K562 (cell line): ENCODE measurements around the gene BBX. TPM values are rescaled to one million over a fixed set of nuclear protein-coding genes. Genes with fewer than 3 reads are reported as not detected.
A peak's percentile ranks its signal among the peaks of the same experiment; 100 is the strongest.

ENCODE experiments used
- ATAC-seq: fragments of 200-7000 bp; cut with Tn5 transposase; 3 replicates; pipeline ENCODE4 v1.9.1; 2020; ENCODE audit warnings: moderate library complexity
- BruUV-seq: library from RNA; stranded (reverse); fragments of 400-500 nt; replicated peaks from 2 replicates; lab custom pipeline; 2021; lab: Mats Ljungman, UMichigan
- CTCF ChIA-PET: fragments of 300-600 bp; formaldehyde crosslinking; extraction: SDS; loops from one replicate; lab custom pipeline; 2021; ENCODE audit warnings: low intra/inter-chr PET ratio; lab: Yijun Ruan, JAX
- POLR2A ChIA-PET: fragments of 300-600, 350-650 bp; sonication (Branson Sonifier 250); formaldehyde crosslinking; extraction: SDS; loops from one replicate; lab custom pipeline; 2021; ENCODE audit warnings: antibody characterized with exemption, inconsistent platforms; lab: Yijun Ruan, JAX
- DNase-seq, 4 experiments: peaks; one replicate each; pipeline versions ENCODE4 v3.0.0 to v3.0.0-alpha.2; 2011 to 2018; ENCODE audit warnings: low spot score in 3 of 4, mixed read lengths in 3 of 4; ENCODE audit errors: extremely low read depth in 1 of 4
- FAIRE-seq: peaks from 2 replicates; lab custom pipeline; 2011; peaks lifted over from hg19 to GRCh38; lab: Jason Lieb, UNC
- H2AFZ ChIP-seq: 2 replicates; pipeline ENCODE4 v1.6.0; 2011; ENCODE audit warnings: low read depth, low read length, control low read depth, inconsistent platforms
- H3K27ac ChIP-seq: fragments of 200-600 bp; 3 replicates; pipeline ENCODE4 v1.8.0; 2011; ENCODE audit warnings: low read depth, mild to moderate bottlenecking, control low read depth, inconsistent platforms, low read length, moderate library complexity, mixed read lengths; ENCODE audit errors: extremely low read depth
- H3K27me3 ChIP-seq, 2 experiments: fragments of 300-600 bp in 1 of 2; 2 replicates in 1 of 2; 3 replicates in 1 of 2; pipeline versions ENCODE4 v1.6.0 to v1.8.0; 2011; ENCODE audit warnings: inconsistent platforms in 2 of 2, low read length in 2 of 2, mild to moderate bottlenecking in 1 of 2, mixed read lengths in 1 of 2, moderate library complexity in 1 of 2; ENCODE audit not compliant: control insufficient read depth in 2 of 2, insufficient read depth in 2 of 2
- H3K36me3 ChIP-seq: fragments of 300-600 bp; 3 replicates; pipeline ENCODE4 v1.8.0; 2011; ENCODE audit warnings: mild to moderate bottlenecking, low read length, inconsistent platforms; ENCODE audit not compliant: control insufficient read depth, insufficient read depth
- H3K4me1 ChIP-seq, 2 experiments: fragments of 200-600 bp in 1 of 2; replicated peaks in 1 of 2; 2 replicates in 1 of 2; 3 replicates in 1 of 2; pipeline versions ENCODE4 v1.5.1 to v1.8.0; 2011; ENCODE audit warnings: inconsistent platforms in 2 of 2, low read length in 2 of 2, mild to moderate bottlenecking in 1 of 2, mixed read lengths in 1 of 2, moderate library complexity in 1 of 2; ENCODE audit not compliant: control insufficient read depth in 2 of 2, insufficient read depth in 2 of 2
- H3K4me2 ChIP-seq: 2 replicates; pipeline ENCODE4 v1.6.1; 2011; ENCODE audit warnings: low read length, control low read depth, inconsistent platforms, mixed read lengths; ENCODE audit not compliant: insufficient read depth
- H3K4me3 ChIP-seq: fragments of 200-600 bp; sonication (generic), shearing (Covaris generic); 2 replicates; pipeline ENCODE4 v1.5.1; 2016; ENCODE audit warnings: control low read depth, inconsistent platforms
- H3K79me2 ChIP-seq: fragments of 200-600 bp; 3 replicates; pipeline ENCODE4 v1.8.0; 2011; ENCODE audit warnings: low read length, inconsistent platforms; ENCODE audit not compliant: control insufficient read depth, insufficient read depth
- H3K9ac ChIP-seq, 2 experiments: 2 replicates each; pipeline versions ENCODE4 v1.6.0 to v1.6.1; 2011; ENCODE audit warnings: low read depth in 2 of 2, low read length in 2 of 2, control low read depth in 1 of 2, inconsistent platforms in 1 of 2, mild to moderate bottlenecking in 1 of 2, mixed read lengths in 1 of 2; ENCODE audit not compliant: insufficient read depth in 1 of 2
- H3K9me1 ChIP-seq: one replicate; pipeline ENCODE4 v1.6.0; 2011; ENCODE audit warnings: inconsistent platforms, mild to moderate bottlenecking, low read length, moderate library complexity; ENCODE audit not compliant: control insufficient read depth, insufficient read depth
- H3K9me3 ChIP-seq: replicated peaks from 2 replicates; pipeline ENCODE4 v1.5.1; 2011; ENCODE audit warnings: low read depth, low read length, inconsistent platforms; ENCODE audit not compliant: control insufficient read depth, insufficient read depth
- H4K20me1 ChIP-seq: replicated peaks from 2 replicates; pipeline ENCODE4 v1.6.1; 2011; ENCODE audit warnings: low read length, inconsistent platforms, mixed read lengths; ENCODE audit not compliant: control insufficient read depth, insufficient read depth
- BMI1 ChIP-seq: fragments of 150-350 bp; IDR thresholded peaks from 2 replicates; pipeline ENCODE4 v1.6.1; 2014; ENCODE audit warnings: low read length
- C11orf30 ChIP-seq: fragments of 450-650 bp; IDR thresholded peaks from 2 replicates; pipeline ENCODE4 v1.6.1; 2016; ENCODE audit warnings: low read depth, mild to moderate bottlenecking
- KDM4B ChIP-seq, 2 experiments: fragments of 450-650 bp in 1 of 2; sonication (generic) in 1 of 2; IDR thresholded peaks; 2 replicates each; pipeline ENCODE4 v1.6.1; 2016 to 2017; ENCODE audit warnings: borderline replicate concordance in 2 of 2, antibody characterized with exemption in 1 of 2, low read depth in 1 of 2, mild to moderate bottlenecking in 1 of 2
- LEF1 ChIP-seq: fragments of 450-650 bp; IDR thresholded peaks from 2 replicates; pipeline ENCODE4 v1.6.1; 2016; ENCODE audit warnings: mild to moderate bottlenecking
- NFE2 ChIP-seq: IDR thresholded peaks from 2 replicates; pipeline ENCODE4 v1.6.1; 2014; ENCODE audit warnings: antibody characterized with exemption, low read depth
- TCF7L2 ChIP-seq: fragments of 150-350 bp; IDR thresholded peaks from 2 replicates; pipeline ENCODE4 v1.6.1; 2016; ENCODE audit warnings: low read depth, mild to moderate bottlenecking, low read length, moderate library complexity
- THRAP3 ChIP-seq: fragments of 450-650 bp; IDR thresholded peaks from 2 replicates; pipeline ENCODE4 v1.6.1; 2016; ENCODE audit warnings: mild to moderate bottlenecking, inconsistent platforms, borderline replicate concordance
- ZNF445 ChIP-seq: fragments of 250-450 bp; sonication (Bioruptor Pico); IDR thresholded peaks from 2 replicates; pipeline ENCODE4 v1.4.0; 2020; ENCODE audit warnings: low read depth, mild to moderate bottlenecking, moderate library complexity
- ZNF79 ChIP-seq: fragments of 250-450 bp; sonication (Bioruptor Pico); IDR thresholded peaks from 2 replicates; pipeline ENCODE4 v1.4.0; 2020; ENCODE audit warnings: low read depth, mild to moderate bottlenecking, moderate library complexity
- ZNF830 ChIP-seq: fragments of 250-450 bp; sonication (Bioruptor Pico); IDR thresholded peaks from 2 replicates; pipeline ENCODE4 v1.5.0; 2021; ENCODE audit warnings: mild to moderate bottlenecking
- WGBS: fragments of 100-300 bp; shearing (Covaris generic); methylation state at CpG from one replicate; pipeline ENCODE4 v1.1.6; 2016; ENCODE audit warnings: low coverage, mixed read lengths; ENCODE audit not compliant: insufficient coverage; ENCODE audit errors: missing lambda C conversion rate; 5-methylcytosine and 5-hydroxymethylcytosine counted together
- in situ Hi-C: fragments of 300-500 bp; cut with MboI; formaldehyde crosslinking; loops from 4 replicates; pipeline ENCODE4 v1.15.0; 2018; ENCODE audit warnings: inconsistent platforms, mixed read lengths
- intact Hi-C: fragments of 100-400 bp; cut with micrococcal nuclease; formaldehyde crosslinking; loops from 2 replicates; pipeline ENCODE4 v1.14.2; 2022
- polyA plus RNA-seq, 8 experiments: library from polyadenylated mRNA; depleted of rRNA in 4 of 8; stranded (reverse) in 5 of 8; unstranded in 3 of 8; fragments of >200 nt; fragmentation: Nextera tagmentation in 2 of 8; fragmentation: Illumina TruSeq in 1 of 8; extraction: Ambion mirVana in 2 of 8; extraction: Trizol in 1 of 8; gene quantifications; 2 replicates each; pipeline versions ENCODE4 v1.2.1 to v1.2.3, GENCODE V29; 2011 to 2014; ENCODE audit warnings: inconsistent platforms in 1 of 8, missing spikeins in 1 of 8
- total RNA-seq, 7 experiments: library from RNA; depleted of rRNA in 6 of 7; stranded (reverse); fragments of >200 nt in 6 of 7; fragmentation: Illumina TruSeq in 2 of 7; extraction: Trizol in 2 of 7; gene quantifications; 2 replicates each; pipeline versions ENCODE4 v1.2.1 to v1.2.3, GENCODE V29; 2011 to 2021; ENCODE audit warnings: low replicate concordance in 1 of 7
- TF ChIP-seq, protein P1 (sequence below): fragments of 250-450 bp; sonication (Bioruptor Pico); IDR thresholded peaks from 2 replicates; pipeline ENCODE4 v1.8.0; 2022; ENCODE audit warnings: moderate library complexity, mild to moderate bottlenecking, inconsistent platforms
- TF ChIP-seq, protein P2 (sequence below): sonication (generic); IDR thresholded peaks from 2 replicates; pipeline ENCODE4 v1.6.1; 2016
- TF ChIP-seq, protein P3 (sequence below): sonication (generic); formaldehyde crosslinking; IDR thresholded peaks from 2 replicates; pipeline ENCODE4 v1.8.1; 2023; ENCODE audit warnings: mild to moderate bottlenecking, missing genetic modification reagents
- TF ChIP-seq, protein P4 (sequence below): fragments of 450-650 bp; formaldehyde crosslinking; IDR thresholded peaks from 2 replicates; pipeline ENCODE4 v1.4.0; 2022; ENCODE audit warnings: missing genetic modification characterization

Gene BBX
- total and polyA plus RNA-seq, 9 of the 15 experiments (the other 6 are each of a cell fraction or from before 2014, with no cell fraction given): 4.9 to 19.5 (median 11.8) TPM

DNA sequence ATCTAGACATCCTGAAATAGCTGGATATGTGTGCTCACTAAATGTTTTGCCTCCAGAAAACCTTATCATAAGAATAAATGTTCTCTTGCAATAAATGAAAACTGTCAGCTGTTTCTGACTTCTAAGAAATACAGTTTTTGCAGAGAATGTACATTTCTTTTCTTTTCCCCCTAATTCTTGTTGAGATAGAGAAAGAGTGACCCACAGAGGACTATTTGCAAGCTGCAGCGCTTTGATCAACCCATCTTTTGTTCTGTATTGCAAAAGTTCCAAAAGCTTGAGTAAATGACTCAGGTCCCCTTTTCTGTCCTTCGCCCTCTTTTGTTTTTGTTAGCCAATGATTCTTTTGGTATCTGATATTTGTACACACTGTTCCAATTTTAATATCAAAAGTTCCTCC is 141.9 kb downstream of the BBX start (continued):
- TF ChIP-seq KDM4B (IDR thresholded peaks at IDR 0.05; ENCODE audit: borderline replicate concordance in 2 of 2, low read depth in 1 of 2): no peak
- TF ChIP-seq THRAP3: no peak
- no peak for TF ChIP-seq ZNF830
- TF ChIP-seq LEF1: no peak
- TF ChIP-seq BMI1: no peak
- TF ChIP-seq, protein P1, sequence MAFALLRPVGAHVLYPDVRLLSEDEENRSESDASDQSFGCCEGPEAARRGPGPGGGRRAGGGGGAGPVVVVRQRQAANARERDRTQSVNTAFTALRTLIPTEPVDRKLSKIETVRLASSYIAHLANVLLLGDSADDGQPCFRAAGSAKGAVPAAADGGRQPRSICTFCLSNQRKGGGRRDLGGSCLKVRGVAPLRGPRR (CRISPR knock-in tag): no peak
- TF ChIP-seq ZNF79 (CRISPR knock-in tag): no peak

DNA sequence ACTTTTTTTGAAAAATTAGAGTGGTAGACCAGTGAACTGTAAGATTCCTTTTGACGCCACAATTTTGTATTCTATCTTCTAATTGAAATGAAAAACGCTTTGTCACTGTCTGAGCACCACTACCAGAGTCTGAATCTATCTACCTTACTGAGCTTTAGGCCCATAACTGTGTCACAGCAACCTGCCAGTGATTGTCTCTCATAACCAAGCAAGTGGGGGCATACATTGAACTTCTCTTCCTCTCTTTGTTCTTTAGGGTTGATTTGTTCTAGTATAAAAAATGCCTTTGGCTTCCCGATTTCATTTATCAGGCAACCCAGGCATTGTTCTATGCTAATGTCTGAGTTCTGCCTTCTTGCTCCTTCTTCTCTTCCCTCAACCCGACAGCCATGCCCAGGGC is 142.6 kb downstream of the BBX start:
- CTCF ChIA-PET: interaction anchor here (0.6 kb wide), 1 partner anchor 172 kb away, joined by 3 read pairs; no protein-coding TSS in a partner anchor
- BruUV-seq: no TSS peak

More for the DNA sequence above, 142.6 kb downstream of the BBX start:
- Histone ChIP-seq H3K27ac (no peak overlapping the region), H3K9ac (no peak overlapping the region), H3K4me2 (no peak overlapping the region), H3K27me3 (no peaks in the 10 kb centered on the region), H3K9me1 (no peaks in the 10 kb centered on the region), H3K4me3 (no peak overlapping the region), H4K20me1 (no peaks in the 10 kb centered on the region), H3K36me3 (no peaks in the 10 kb centered on the region), H2AFZ (no peak overlapping the region), H3K4me1 (no peaks in the 10 kb centered on the region), H3K9me3 (no peaks in the 10 kb centered on the region), H3K79me2 (no peaks in the 10 kb centered on the region; the same call in 2 of the 3 replicates)
- intact Hi-C loops (loop anchor here (10.0 kb wide), 1 partner anchor 91 kb away; no protein-coding TSS in a partner anchor), in situ Hi-C loops (no loop called here)
- 23% methylated on average over 3 of the region's 4 CpGs for WGBS
- DNase-seq (no peak), FAIRE-seq (no peak), ATAC-seq (no peak)
- no peak for TF ChIP-seq ZNF445 (CRISPR knock-in tag)
- TF ChIP-seq TCF7L2: no peak
- TF ChIP-seq, protein P2, sequence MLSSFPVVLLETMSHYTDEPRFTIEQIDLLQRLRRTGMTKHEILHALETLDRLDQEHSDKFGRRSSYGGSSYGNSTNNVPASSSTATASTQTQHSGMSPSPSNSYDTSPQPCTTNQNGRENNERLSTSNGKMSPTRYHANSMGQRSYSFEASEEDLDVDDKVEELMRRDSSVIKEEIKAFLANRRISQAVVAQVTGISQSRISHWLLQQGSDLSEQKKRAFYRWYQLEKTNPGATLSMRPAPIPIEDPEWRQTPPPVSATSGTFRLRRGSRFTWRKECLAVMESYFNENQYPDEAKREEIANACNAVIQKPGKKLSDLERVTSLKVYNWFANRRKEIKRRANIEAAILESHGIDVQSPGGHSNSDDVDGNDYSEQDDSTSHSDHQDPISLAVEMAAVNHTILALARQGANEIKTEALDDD: no peak
- TF ChIP-seq, protein P3, sequence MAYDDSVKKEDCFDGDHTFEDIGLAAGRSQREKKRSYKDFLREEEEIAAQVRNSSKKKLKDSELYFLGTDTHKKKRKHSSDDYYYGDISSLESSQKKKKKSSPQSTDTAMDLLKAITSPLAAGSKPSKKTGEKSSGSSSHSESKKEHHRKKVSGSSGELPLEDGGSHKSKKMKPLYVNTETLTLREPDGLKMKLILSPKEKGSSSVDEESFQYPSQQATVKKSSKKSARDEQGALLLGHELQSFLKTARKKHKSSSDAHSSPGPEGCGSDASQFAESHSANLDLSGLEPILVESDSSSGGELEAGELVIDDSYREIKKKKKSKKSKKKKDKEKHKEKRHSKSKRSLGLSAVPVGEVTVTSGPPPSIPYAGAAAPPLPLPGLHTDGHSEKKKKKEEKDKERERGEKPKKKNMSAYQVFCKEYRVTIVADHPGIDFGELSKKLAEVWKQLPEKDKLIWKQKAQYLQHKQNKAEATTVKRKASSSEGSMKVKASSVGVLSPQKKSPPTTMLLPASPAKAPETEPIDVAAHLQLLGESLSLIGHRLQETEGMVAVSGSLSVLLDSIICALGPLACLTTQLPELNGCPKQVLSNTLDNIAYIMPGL: no peak
- TF ChIP-seq, protein P4, sequence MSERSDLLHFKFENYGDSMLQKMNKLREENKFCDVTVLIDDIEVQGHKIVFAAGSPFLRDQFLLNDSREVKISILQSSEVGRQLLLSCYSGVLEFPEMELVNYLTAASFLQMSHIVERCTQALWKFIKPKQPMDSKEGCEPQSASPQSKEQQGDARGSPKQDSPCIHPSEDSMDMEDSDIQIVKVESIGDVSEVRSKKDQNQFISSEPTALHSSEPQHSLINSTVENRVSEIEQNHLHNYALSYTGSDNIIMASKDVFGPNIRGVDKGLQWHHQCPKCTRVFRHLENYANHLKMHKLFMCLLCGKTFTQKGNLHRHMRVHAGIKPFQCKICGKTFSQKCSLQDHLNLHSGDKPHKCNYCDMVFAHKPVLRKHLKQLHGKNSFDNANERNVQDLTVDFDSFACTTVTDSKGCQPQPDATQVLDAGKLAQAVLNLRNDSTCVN: no peak
- 0 out of 2 replicates have a peak, but pooled peaks have one; percentile 12 for TF ChIP-seq C11orf30
- 0 out of 2 replicates have a peak, but pooled peaks have one; percentile 23 for TF ChIP-seq NFE2
- POLR2A ChIA-PET: interaction anchor here (0.6 kb wide), 1 partner anchor 10 kb away, joined by 4 read pairs; no protein-coding TSS in a partner anchor
